PC-9 (cell line): ENCODE measurements around the gene AFAP1. TPM values are rescaled to one million over a fixed set of nuclear protein-coding genes. Genes with fewer than 3 reads are reported as not detected.

ENCODE experiments used
- BruUV-seq: library from RNA; stranded (reverse); fragments of 400-500 nt; replicated peaks from 2 replicates; lab custom pipeline; 2021; lab: Mats Ljungman, UMichigan
- CTCF ChIA-PET: fragments of 300-600 bp; sonication (Branson Sonifier 250); formaldehyde crosslinking; loops from one replicate; lab custom pipeline; 2022; ENCODE audit warnings: antibody characterized with exemption; lab: Charles Lee
- POLR2A ChIA-PET: fragments of 300-600 bp; sonication (Branson Sonifier 250); formaldehyde crosslinking; loops from one replicate; lab custom pipeline; 2022; ENCODE audit warnings: antibody characterized with exemption; ENCODE audit not compliant: unreplicated experiment; lab: Charles Lee
- DNase-seq, 2 experiments: peaks; one replicate each; pipeline versions ENCODE4 v3.0.0 to v3.0.0-alpha.2; 2015 to 2022; ENCODE audit warnings: mixed read lengths in 1 of 2
- H2AFZ ChIP-seq: fragments of 200-600 bp; sonication (generic); 2 replicates; pipeline ENCODE4 v1.8.1; 2017; ENCODE audit warnings: antibody characterized with exemption
- H3F3A ChIP-seq: fragments of 200-600 bp; sonication (generic); 2 replicates; pipeline ENCODE4 v1.8.1; 2017; ENCODE audit warnings: antibody characterized with exemption, mild to moderate bottlenecking, low read depth; ENCODE audit not compliant: insufficient read depth
- H3K27ac ChIP-seq: fragments of 200-600 bp; sonication (generic); 2 replicates; pipeline ENCODE4 v1.6.1; 2016; ENCODE audit warnings: mixed run types
- H3K27me3 ChIP-seq: fragments of 200-600 bp; sonication (generic); 2 replicates; pipeline ENCODE4 v1.6.1; 2016; ENCODE audit warnings: low read depth, mixed run types; ENCODE audit not compliant: insufficient read depth
- H3K36me3 ChIP-seq: fragments of 200-600 bp; sonication (generic); 2 replicates; pipeline ENCODE4 v1.6.1; 2016; ENCODE audit warnings: low read depth, mixed run types
- H3K4me1 ChIP-seq: fragments of 200-600 bp; sonication (generic); replicated peaks from 2 replicates; pipeline ENCODE4 v1.6.1; 2016; ENCODE audit warnings: mixed run types; ENCODE audit not compliant: insufficient read depth
- H3K4me2 ChIP-seq: fragments of 200-600 bp; sonication (generic); 2 replicates; pipeline ENCODE4 v1.6.1; 2017; ENCODE audit warnings: mixed run types
- H3K4me3 ChIP-seq: fragments of 200-600 bp; sonication (generic); 2 replicates; pipeline ENCODE4 v1.6.1; 2016; ENCODE audit warnings: mixed run types
- H3K79me2 ChIP-seq: fragments of 200-600 bp; sonication (generic); 2 replicates; pipeline ENCODE4 v1.6.1; 2017; ENCODE audit warnings: low read depth, mixed run types
- H3K9me2 ChIP-seq: fragments of 200-600 bp; sonication (generic); 2 replicates; pipeline ENCODE4 v1.8.1; 2017; ENCODE audit warnings: mild to moderate bottlenecking; ENCODE audit not compliant: insufficient read depth
- H3K9me3 ChIP-seq: fragments of 200-600 bp; sonication (generic); 2 replicates; pipeline ENCODE4 v1.8.1; 2016; ENCODE audit warnings: low read depth; ENCODE audit not compliant: insufficient read depth
- H4K20me1 ChIP-seq: fragments of 200-600 bp; sonication (generic); 2 replicates; pipeline ENCODE4 v1.8.1; 2017; ENCODE audit not compliant: insufficient read depth
- CTCF ChIP-seq: fragments of 200-600 bp; sonication (generic); conservative IDR thresholded peaks from 2 replicates; pipeline ENCODE4 v1.6.1; 2017; ENCODE audit warnings: mixed run types, antibody characterized with exemption, mild to moderate bottlenecking, moderate library complexity
- EZH2 ChIP-seq: fragments of 200-600 bp; sonication (generic); IDR thresholded peaks from 2 replicates; pipeline ENCODE4 v1.8.0; 2017; ENCODE audit warnings: antibody characterized with exemption, low read depth
- intact Hi-C: fragments of 100-400 bp; cut with micrococcal nuclease; formaldehyde crosslinking; loops from one replicate; pipeline ENCODE4 v1.10.0; 2022; ENCODE audit not compliant: unreplicated experiment
- total RNA-seq: library from RNA; stranded (reverse); gene quantifications from 2 replicates; pipeline ENCODE4 v1.2.3, GENCODE V29; 2021

Gene AFAP1
- total RNA-seq, 1 experiment from 2014 or later: 69.6 TPM

- BruUV-seq: no TSS peak
- Histone ChIP-seq H3K27ac (no peak overlapping the region), H3K27me3 (no peaks in the 10 kb centered on the region), H3K79me2 (peaks cover 9% of the 10 kb centered on the region; the same call in 1 of the 2 replicates), H3K9me3 (no peaks in the 10 kb centered on the region), H2AFZ (no peak overlapping the region), H3K36me3 (no peaks in the 10 kb centered on the region), H3K9me2 (no peaks in the 10 kb centered on the region), H4K20me1 (no peaks in the 10 kb centered on the region), H3K4me1 (peaks cover 78% of the 10 kb centered on the region), H3F3A (peaks cover 77% of the 10 kb centered on the region), H3K4me3 (no peak overlapping the region), H3K4me2 (no peak overlapping the region)
- CTCF ChIA-PET: no interaction called here
- intact Hi-C loops: no loop called here
- no peak for TF ChIP-seq CTCF
- POLR2A ChIA-PET: no interaction called here
- DNase-seq: no peak
Observed at GRCh38 chr4:7976025-7976424, 36.4 kb upstream of the AFAP1 start.

DNA sequence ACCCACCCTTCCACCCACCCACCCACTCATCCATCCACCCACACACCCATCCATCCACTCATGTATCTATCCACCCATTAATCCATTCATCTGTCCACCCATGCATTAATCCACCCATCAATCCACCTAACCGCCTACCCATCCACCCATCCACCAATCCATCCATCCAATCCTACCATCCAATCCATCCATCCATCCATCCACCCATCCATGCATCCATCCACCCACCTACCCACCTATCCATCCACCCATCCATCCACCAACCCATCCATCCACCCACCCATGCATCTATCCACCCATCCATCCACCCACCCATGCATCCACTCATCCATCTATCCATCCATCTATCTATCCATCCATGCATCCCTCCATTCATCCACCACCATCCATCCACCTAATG lies 34.8 kb upstream of the AFAP1 start:
- no peak for DNase-seq
- Histone ChIP-seq H3K27me3 (no peaks in the 10 kb centered on the region), H3K9me3 (no peaks in the 10 kb centered on the region), H3K4me2 (no peak overlapping the region), H3K27ac (no peak overlapping the region), H3F3A (peaks cover 85% of the 10 kb centered on the region), H3K79me2 (peaks cover 14% of the 10 kb centered on the region; the same call in 1 of the 2 replicates), H3K36me3 (no peaks in the 10 kb centered on the region), H3K9me2 (no peaks in the 10 kb centered on the region), H2AFZ (no peak overlapping the region), H3K4me3 (no peak overlapping the region), H4K20me1 (no peaks in the 10 kb centered on the region), H3K4me1 (peaks cover 82% of the 10 kb centered on the region)
- intact Hi-C loops: no loop called here
- TF ChIP-seq EZH2 (no peak), CTCF (no peak)
- no TSS peak for BruUV-seq
- ChIA-PET POLR2A (no interaction called here), CTCF (no interaction called here)

DNA sequence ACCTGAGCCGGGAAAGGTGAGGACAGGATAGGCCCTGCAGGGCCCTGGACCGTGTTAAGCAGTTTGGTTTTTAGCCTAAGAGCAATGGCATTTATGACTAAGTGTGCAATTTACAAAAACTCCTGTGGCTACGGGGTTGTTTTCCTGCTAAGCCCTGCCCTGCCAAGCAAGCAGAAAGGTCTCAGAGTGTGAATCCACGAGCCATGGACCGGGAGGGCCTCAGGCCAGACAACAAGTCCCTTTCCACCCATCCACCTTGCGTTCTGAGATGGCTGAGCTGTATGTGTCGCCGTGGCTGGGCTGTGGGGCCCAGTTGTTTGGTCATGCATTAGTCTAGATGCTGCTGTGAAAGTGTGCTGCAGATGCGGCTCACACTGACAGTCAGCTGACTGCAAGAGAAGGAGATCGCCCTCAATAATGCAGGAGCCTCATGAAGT lies 33.9 kb upstream of the AFAP1 start:
- H3K36me3 ChIP-seq: no peaks in the 10 kb centered on the region
- ChIA-PET POLR2A (interaction anchor here (0.6 to 0.7 kb wide), 2 partner anchors 221 to 939 kb away, joined by 3 read pairs; no protein-coding TSS in a partner anchor), CTCF (interaction anchor here (0.6 kb wide), 1 partner anchor 216 kb away, joined by 6 read pairs; no protein-coding TSS in a partner anchor)
- peaks cover 17% of the 10 kb centered on the region; the same call in 1 of the 2 replicates for H3K79me2 ChIP-seq
- DNase-seq: peak; percentile 51 to 87
- no peak overlapping the region for H2AFZ ChIP-seq
- no peaks in the 10 kb centered on the region for H4K20me1 ChIP-seq
- TF ChIP-seq CTCF (no peak), EZH2 (no peak)
- H3K9me2 ChIP-seq: no peaks in the 10 kb centered on the region
- H3K4me2 ChIP-seq: peak overlapping the region; percentile 74
- H3K4me1 ChIP-seq: peaks cover 82% of the 10 kb centered on the region
- peaks cover 85% of the 10 kb centered on the region for H3F3A ChIP-seq
- BruUV-seq: no TSS peak
- H3K4me3 ChIP-seq: no peak overlapping the region
- H3K27me3 ChIP-seq: no peaks in the 10 kb centered on the region
- H3K27ac ChIP-seq: peak overlapping the region; percentile 94
- intact Hi-C loops: loop anchor here (1.0 to 2.0 kb wide), 2 partner anchors 32 to 131 kb away; no protein-coding TSS in a partner anchor
- no peaks in the 10 kb centered on the region for H3K9me3 ChIP-seq
